Body of pancreas (tissue), 4 donors: Measurements from ENCODE around the gene DLST.

Source experiments
- CTCF ChIP-seq, 7 experiments: fragments of 450-650 bp in 4 of 7; fragments of 200-600 bp in 3 of 7; sonication (generic) in 3 of 7; IDR thresholded peaks; one replicate each; pipeline ENCODE4 v1.5.1; 2016 to 2019; ENCODE audit warnings: antibody characterized with exemption in 7 of 7
- POLR2A ChIP-seq, 3 donors: fragments of 450-650 bp; IDR thresholded peaks; one replicate each; pipeline ENCODE4 v1.6.1; 2016; ENCODE audit warnings: antibody characterized with exemption in 3 of 3, mild to moderate bottlenecking in 2 of 3

- TF ChIP-seq POLR2A (IDR thresholded peaks at IDR 0.05) (no peak), CTCF (IDR thresholded peaks at IDR 0.05) (no peak)
Measured at GRCh38 chr14:74893614-74894091, 11.9 kb downstream of the DLST start.
